ENCODE data around the gene SAMD1.

DNA sequence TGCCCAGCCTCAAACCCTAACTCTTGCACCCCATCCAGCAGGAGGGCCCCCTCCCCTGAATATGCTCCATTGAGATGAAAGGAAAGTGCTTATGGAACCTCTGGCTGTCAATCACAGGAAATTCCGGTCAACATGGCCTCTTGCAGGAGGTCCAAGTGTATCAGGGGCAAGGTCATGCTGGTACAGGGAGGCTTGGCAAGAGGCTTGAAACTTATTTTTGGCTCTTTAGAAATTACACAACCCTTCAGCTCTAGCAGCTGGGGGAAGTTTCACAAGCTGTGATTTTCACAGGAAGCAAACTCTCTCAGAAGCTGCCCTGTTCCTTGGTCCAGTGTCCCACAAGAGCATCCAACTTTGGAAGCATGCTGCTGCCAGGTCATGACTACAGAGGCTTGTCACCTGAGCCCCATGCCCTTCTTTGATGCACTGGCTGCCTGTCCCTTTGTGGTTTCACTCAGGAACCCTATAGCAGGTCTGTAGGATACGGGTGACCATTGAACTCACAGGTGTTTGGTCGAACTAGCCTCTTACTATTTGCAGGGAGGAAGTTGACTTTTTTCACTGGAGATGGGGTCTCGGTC, 37.5 kb upstream of the SAMD1 start:
- TF ChIP-seq EZH2 (IDR thresholded peaks at IDR 0.05) = no peak
- TF ChIP-seq POLR2AphosphoS5 (IDR thresholded peaks at IDR 0.05; ENCODE audit: borderline replicate concordance, low read depth, low read length) = no peak
